Measurements from ENCODE around the gene MT4. TPM values are rescaled to one million over a fixed set of nuclear protein-coding genes. Genes with fewer than 3 reads are reported as not detected.

The MT4 gene
- total and polyA plus RNA-seq, 7 donors = not detected

GRCh38 chr16:56584276-56584675 is 19.4 kb downstream of the MT4 start:
- intact Hi-C loops (cut with DNase I) = no loop called here
- WGBS, 3 donors = 85 to 96% (median 86%) methylated on average over 11 of the region's 11 CpGs
- H3K36me3 ChIP-seq (ENCODE audit: insufficient read depth in 1 of 2, low read depth in 1 of 2) = no peaks in the 10 kb centered on the region
- no peak for DNase-seq
- no peak for ATAC-seq
- TF ChIP-seq CTCF (IDR thresholded peaks at IDR 0.05) = no peak
- H3K4me3 ChIP-seq = no peak overlapping the region
- H3K9me3 ChIP-seq = no peaks in the 10 kb centered on the region
- no peaks in the 10 kb centered on the region for H3K4me1 ChIP-seq
- H3K27me3 ChIP-seq (ENCODE audit: insufficient read depth in 3 of 3, low read length in 2 of 3) = peaks cover 0 to 7% (median 0%) of the 10 kb centered on the region in 3 donors
- no peak overlapping the region for H3K27ac ChIP-seq

GRCh38 chr16:56588781-56589140 is 23.9 kb downstream of the MT4 start:
- no peak for TF ChIP-seq CTCF (IDR thresholded peaks at IDR 0.05)
- peaks cover 4% of the 10 kb centered on the region for H3K4me1 ChIP-seq
- peak overlapping the region; percentile 65 for H3K4me3 ChIP-seq
- intact Hi-C loops (cut with DNase I) = no loop called here
- H3K27me3 ChIP-seq (ENCODE audit: insufficient read depth in 3 of 3, low read length in 2 of 3) = peaks cover 0 to 18% (median 3%) of the 10 kb centered on the region in 3 donors
- H3K36me3 ChIP-seq (ENCODE audit: insufficient read depth in 1 of 2, low read depth in 1 of 2) = no peaks in the 10 kb centered on the region
- H3K27ac ChIP-seq = no peak overlapping the region
- WGBS, 3 donors = 33 to 38% (median 37%) methylated on average over 9 of the region's 9 CpGs
- no peaks in the 10 kb centered on the region for H3K9me3 ChIP-seq
- ATAC-seq = no peak
- no peak for DNase-seq

DNA sequence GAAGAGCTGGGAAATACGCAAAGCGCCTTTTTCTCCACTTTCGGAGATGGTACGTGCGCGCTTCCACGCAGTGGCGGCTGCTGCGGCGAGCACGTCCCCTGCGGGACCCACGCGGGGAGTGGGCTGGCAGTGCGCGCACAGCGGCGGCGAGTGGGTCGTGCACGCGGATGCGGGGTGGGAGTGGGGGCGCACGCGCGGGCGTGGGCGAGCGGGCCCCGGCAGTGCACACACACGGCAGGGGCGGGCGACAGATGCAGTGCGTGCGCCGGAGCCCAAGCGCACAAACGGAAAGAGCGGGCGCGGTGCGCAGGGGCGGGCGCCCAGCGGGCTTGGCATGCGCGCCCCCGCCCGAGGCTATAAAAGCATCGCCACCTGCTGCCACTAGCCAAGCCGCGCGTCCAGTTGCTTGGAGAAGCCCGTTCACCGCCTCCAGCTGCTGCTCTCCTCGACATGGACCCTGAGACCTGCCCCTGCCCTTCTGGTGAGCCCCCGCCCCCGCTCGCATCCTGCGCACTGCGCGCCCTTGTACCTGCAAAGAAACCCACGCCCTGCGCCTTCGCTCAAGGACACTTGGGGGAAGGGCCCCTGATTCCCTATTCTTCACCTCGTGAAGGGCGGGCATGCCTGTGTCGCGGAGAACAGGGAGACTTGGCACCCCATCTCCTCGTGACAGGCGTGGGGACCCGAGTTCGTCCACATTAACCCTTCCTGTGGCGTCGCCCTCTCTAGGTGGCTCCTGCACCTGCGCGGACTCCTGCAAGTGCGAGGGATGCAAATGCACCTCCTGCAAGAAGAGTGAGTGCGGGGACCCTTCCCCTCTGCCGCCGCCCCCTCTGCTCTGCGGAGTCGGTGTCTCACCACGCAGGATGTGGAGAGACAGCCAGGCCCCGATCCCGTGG is 24.5 kb downstream of the MT4 start, which contains the start of gene MT3:
TSS of gene MT3 (plus strand) at position 388 of the 899 bp plus-strand sequence. CDS start at position 451, 63 bp downstream.
- Histone ChIP-seq H3K9me3 (no peaks in the 10 kb centered on the region), H3K27ac (no peak within 1 kb of the TSS), H3K27me3 (ENCODE audit: insufficient read depth in 3 of 3, low read length in 2 of 3) (peaks cover 0 to 18% (median 3%) of the 10 kb centered on the region in 3 donors), H3K4me3 (peak within 1 kb of the TSS; percentile 65), H3K36me3 (ENCODE audit: insufficient read depth in 1 of 2, low read depth in 1 of 2) (no peaks in the 10 kb centered on the region), H3K4me1 (peaks cover 4% of the 10 kb centered on the region)
- ATAC-seq = peak; percentile 70 to 86 (median 78)
- peak; percentile 39 to 69 for DNase-seq
- WGBS, 3 donors = 5 to 7% (median 5%) methylated on average over 66 to 87 of the region's 87 CpGs
- intact Hi-C loops (cut with DNase I) = no loop called here
- TF ChIP-seq CTCF (IDR thresholded peaks at IDR 0.05) = no peak

GRCh38 chr16:56591377-56592060 is 26.6 kb downstream of the MT4 start:
- Histone ChIP-seq H3K4me3 (no peak overlapping the region), H3K9me3 (no peaks in the 10 kb centered on the region), H3K27me3 (ENCODE audit: insufficient read depth in 3 of 3, low read length in 2 of 3) (peaks cover 0 to 18% (median 3%) of the 10 kb centered on the region in 3 donors), H3K27ac (no peak overlapping the region), H3K36me3 (ENCODE audit: insufficient read depth in 1 of 2, low read depth in 1 of 2) (no peaks in the 10 kb centered on the region), H3K4me1 (peaks cover 4% of the 10 kb centered on the region)
- 68 to 74% (median 70%) methylated on average over 4 of the region's 4 CpGs for WGBS, 3 donors
- intact Hi-C loops (cut with DNase I) = no loop called here
- TF ChIP-seq CTCF (IDR thresholded peaks at IDR 0.05) = no peak
- ATAC-seq (no peak), DNase-seq (no peak)

Measured in psoas muscle (tissue), 8 donors.